NCI-H2196 (cell line): ENCODE data around the gene MAD2L1BP.

Experiments used
- DNase-seq: peaks from one replicate; lab custom pipeline; 2025; ENCODE audit not compliant: unreplicated experiment; lab: John Stamatoyannopoulos, UW

Gene MAD2L1BP

DNA sequence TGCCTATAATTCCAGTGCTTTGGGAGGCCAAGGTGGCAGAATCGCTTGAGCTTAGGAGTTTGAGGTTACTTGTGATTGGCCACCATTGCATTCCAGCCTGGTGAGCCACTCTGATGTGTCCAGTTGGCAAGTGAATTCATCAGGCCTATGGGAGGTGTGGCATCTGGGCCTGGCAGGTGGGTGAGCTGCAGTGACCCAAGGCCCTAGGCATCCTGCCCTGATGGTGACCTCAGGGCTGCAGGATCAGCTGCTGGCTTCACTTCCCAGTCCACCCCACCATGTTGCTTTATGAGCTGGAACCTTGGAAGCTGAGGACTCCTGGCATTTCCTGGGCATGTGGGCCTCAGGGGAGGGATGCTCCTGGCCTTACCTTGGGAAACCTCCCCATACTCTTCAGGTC, 29.7 kb downstream of the MAD2L1BP start:
- DNase-seq, result no peak

DNA sequence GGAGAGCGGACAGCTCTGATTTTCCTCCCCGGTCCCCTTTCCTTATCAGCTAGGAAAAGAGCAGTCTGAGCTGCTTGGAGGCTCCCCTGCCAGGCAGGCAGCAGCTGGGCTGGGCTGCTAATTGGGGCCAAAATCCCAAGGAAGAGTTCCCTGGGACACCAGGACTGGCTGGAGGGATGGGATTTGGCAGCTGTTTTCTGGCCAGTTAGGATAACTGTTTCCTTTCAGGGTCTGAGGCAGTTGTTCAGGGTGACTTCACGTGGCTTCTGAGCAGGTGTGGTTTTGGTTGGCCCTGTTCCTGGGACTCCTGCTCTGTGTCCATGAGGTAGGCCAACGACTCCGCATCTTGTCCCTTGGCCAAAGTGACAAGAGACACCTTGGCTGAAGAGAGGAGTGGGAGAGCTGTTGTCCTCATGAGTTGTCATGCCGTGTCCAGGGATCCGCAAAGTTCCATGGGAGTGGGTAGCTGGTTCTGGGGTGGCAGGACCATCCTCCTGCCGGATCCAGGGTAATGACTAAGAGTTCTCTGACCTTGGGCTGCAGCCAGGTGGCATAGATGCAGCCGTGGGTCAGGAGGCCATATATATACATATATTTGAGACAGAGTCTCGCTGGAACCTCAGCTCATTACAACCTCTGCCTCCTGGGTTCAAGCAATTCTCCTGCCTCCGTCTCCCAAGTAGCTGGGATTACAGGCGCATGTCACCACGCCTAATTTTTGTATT, 30.7 kb downstream of the MAD2L1BP start:
- no peak for DNase-seq

DNA sequence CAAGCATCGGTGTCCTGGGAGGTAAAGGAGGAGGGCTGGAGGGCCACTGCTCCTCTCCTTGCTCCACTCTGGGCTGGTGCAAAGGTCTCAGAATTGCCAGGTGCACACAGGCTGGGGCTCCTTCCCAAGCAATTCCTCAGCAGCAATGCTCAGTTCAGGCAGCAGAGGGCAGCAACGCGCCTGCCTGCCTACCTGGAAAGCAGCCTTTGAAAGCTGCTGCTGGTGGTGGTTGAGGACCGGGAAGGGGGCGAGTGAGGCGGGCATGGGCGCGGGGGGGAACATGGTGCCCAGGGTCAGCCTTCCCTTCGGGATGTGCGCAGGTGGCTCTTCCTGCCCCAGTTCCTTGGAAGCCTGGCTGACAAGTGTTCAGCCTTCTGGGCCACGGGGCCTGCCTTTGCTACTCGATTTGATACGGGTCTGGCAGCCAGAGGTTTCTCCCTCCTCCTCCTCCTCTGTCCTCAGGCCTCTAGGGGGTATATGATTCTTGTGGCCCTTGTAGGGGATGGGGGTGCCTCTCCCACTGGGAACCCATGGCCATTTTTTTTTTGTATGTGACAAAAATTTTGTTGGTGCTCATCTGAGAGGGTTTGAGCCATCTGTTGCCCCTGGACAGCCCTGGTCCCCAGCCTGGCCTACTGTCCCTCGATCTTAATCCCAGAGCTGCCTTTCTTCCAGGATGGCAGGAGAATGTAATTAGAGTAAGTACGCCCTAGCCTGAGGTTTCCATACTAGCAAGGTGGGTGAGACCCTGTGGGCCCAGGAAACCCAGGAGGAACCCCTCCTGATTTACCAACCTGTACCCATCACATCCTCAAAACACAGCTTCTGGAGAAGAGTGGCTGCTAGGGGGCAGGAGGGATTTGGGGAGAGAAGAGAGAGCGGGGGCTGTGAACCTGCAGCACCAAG, 31.9 kb downstream of the MAD2L1BP start:
- DNase-seq, result peak; percentile 84

DNA sequence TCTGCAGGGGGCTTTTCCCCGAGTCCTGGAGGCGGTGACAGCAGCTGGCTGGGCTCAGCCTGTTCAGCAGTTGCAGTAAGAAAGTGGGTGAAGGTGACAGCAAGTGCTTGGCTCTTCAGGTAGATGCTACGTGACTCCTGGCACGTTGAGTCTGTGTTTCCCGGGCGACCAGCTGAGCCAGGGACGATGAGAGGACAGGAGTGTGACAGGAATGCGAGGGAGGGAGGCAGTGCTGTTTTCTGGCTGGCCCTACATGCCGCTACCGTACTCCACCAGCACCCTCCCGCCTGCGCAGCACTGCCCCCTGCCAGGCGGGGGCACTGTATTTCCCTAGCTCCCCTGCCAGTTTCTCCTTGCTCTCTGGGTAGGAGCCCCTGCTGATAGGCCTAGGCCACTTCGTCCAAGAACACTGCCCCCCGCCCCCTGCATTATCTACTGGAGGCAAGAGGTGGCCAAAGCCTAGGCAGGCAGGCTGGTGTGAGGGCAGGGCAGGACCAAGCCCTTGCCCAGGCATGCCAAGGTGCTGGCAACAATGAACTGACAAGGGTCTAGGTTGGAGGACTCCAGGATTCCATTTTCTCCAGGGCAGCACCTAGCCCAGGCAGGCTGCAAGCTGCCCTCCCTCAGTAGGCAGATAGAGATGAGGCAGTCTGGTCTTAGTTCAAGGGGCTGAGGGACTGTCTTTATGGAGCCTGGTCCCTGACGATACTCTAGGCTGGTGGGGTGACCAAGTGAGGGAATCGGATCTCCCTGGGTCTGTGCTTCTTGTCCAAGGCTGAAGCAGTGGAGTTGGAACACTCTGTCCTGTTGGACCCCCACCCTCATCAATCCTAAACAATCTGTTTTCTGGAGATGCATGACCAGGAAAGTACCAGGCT, 32.8 kb downstream of the MAD2L1BP start:
- peak; percentile 46 for DNase-seq

DNA sequence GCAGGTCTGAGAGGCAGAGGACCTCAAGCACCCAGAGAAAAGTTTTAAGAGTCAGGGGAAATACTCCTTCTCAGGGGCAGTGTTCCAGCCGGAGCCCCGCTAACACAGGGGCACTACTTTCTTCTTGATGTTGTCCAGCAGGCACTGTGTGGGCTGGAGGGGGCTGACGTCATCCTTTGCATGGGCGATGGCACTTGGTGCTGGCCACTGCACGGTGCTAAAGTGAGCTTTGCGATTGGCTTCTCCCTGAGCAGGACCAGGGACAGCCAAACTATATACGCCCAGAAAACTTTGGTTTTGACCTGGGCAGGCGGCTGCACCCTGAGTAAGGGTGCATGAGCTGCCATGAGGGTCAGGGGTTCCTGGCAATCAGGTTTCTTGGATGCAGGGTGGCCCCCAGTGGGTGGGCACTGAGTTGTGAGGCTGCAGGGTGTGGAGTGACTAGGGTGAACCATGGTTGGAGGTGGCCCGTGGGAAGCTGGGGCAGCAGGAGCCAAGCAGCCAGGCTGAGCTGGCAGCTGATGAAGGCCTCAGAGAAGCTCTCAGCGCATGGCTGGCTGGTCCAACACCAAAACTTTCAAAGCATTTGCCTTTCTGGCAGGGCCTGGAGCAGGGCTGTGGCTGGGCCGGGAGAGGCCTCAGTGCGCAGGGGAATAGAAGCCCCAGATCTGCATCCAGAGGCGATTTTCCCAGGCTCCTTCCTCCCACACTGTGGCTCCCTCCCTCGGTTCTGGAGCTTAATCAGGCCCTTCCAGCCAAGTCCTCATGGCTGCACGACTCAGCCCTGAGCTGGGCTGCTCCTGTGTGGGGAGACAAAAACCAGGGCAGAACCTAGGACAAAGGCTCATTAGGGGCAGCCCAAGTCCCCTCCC, 33.6 kb downstream of the MAD2L1BP start:
- no peak for DNase-seq

DNA sequence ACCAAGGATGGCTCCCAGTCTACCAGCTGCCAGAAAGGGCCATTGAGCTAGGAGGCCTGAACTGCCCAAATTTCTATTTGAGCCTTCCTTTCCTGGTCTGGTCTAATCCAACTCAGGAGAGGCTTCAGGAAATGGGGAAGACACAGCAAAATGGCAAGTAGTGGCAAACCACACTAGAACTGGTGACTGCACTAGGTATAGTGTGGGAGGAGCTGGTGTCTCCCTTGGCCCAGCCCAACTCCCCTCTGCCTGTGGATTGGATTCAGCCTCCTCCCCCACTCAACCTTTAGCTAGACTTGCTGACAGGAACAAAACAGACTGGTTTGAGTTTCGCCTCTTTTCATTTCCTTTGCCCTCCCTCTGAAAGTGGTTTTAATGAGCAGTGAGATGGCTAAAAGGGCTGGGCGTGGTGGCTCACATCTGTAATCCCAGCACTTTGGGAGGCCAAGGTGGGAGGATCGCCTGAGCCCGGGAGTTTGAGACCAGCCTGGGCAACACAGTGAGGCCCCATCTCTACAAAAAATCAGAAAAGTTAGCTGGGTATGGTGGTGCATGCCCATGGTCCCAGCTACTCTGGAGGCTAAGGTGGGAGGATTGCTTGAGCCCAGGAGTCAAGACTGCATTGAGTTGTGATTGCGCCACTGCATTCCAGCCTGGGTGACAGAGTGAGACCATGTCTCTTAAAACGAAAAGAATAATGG, 34.4 kb downstream of the MAD2L1BP start:
- DNase-seq, result no peak

DNA sequence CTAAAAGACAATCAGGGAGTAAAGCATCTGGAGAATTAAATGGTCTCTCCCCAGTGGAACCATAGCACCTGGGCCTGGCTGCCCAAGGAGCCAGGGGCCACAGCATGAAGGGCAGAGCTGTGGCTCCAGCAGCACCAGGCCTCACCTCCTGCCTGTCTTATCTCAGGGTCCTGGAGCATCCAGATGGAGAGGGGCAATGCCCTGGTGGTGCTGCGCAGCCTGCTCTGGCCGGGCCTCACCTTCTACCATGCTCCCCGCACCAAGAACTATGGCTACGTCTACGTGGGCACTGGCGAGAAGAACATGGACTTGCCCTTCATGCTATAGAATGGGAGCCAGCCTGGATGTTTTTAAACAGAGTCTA, 35.0 kb downstream of the MAD2L1BP start:
- no peak for DNase-seq

DNA sequence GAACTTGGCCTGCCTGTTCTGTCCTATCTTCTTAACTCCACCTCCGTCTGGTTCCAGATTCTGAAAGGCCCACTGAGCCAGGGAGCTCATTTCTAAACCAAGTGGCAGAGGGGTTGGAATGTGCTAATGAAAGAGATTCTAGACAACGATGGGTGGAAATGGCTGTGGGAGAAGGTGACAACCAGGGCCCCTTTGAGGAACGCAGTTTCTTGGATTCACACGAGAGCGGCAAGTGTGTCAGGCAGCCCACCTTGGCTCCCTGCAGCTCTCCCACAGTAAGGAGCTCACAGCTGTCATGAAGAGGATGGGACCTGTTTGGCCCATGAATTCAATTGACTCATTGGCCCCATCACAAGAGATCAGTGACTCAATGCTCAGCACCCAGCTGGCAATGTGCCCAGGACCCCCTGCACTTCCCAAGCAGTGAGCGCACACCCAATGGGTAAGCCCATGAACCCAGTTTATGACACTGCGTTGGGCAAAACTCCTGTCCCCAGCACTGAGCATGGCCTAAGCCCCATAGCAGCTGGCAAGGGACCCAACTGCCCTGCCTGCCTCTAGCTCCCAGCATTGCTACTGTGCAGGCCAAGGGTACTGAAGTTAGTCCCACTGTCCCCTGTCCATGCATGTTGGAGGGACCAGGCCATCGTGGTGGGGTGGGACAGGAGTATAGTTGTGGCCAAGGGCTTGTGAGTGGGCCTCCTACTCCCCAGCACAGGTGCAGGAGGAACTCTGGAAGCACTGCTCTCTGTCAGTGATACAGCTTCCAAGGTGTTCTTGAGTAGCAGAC, 35.6 kb downstream of the MAD2L1BP start:
- DNase-seq, result no peak

DNA sequence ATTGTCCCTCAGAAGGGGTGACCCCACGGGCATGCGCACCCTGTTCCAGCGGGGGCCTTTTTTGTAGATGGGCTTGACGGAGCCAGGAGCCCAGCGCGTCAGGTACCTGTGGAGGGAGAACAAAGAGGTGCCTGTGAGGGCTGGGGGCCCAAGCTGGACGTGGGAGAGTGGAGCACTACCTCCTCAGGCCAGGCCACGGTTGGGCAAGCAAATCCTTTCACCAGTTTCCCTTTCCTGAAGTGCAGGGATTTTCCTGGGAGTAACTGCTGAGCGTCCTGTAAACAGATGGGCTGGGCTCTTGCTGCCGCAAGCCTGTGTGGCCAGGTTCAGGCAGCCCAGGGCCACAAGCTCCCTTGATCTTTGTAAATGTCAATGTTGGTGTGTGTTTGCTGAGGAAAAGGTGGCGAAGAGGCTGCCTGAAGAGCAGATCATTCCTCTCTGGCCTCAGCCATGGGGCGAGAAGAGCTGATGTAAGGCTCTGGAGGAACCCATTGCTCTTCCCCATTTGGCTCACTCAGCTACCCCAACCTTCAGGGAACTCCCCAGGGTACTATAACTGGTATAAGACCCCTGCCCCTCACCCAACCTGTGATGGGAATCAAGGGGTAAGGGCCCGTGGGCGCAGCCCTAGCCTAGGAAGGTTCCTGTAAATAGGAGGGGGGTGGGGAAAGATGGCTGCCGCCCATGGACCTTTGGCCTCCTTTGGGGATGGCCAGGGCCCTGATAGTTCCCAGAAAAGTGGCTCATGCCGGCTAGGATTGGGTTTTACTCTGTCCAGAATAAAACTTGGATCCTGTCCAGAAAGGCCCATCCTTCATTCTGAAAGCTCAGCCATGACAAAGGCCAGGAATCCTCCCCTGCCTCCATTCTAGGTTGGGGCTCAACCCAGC, 36.4 kb downstream of the MAD2L1BP start:
- no peak for DNase-seq

DNA sequence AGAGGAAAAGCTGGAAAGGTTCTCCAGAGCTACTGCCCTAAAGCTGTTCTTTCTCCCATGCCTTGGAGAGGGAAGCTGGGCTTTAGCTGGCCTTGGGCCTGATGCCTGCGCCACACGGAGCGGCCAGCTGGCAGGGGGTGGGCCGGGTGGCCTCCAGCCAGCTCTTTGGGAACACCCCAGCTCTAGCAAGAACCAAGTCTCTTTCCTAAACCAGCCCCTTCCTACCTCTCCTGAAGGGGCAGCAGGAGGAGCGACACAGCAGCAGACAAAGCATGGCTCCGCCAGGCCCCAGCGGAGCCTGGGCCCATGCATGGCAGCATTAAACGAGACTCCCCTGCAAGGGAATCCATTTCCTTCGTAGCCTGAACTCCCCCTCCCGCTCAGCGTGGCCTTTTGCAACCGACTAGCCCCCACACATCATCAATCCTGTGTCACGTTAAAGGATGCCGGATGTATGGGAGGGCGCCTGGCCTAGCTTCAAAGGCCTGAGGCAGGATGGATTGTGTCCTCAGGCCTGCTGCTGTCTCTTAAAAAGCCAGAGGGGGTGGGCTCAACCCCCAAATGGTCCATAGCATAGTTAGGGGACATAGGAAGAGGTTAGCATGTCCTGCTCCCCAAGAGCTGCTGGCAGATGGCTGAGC, 37.9 kb downstream of the MAD2L1BP start:
- DNase-seq, result no peak

DNA sequence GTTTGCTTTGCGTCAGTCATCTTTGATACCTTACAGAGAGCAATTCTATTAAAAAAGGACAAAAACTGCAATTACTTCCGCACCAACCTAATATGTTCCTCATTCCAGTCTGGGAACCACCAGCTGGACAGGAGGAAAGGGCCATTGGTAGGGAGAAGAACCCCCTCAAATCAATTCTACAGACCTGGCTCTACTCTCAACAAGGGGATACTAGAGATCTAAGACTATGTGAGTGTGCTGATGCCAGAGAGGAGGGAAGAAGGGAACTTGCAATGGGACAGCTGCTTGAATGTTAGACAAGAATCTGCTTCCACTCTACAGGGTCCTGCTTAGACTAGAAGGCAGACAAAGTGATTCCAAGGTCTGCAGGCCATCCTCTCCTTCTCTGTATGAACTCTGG, 38.7 kb downstream of the MAD2L1BP start:
- DNase-seq, result no peak

DNA sequence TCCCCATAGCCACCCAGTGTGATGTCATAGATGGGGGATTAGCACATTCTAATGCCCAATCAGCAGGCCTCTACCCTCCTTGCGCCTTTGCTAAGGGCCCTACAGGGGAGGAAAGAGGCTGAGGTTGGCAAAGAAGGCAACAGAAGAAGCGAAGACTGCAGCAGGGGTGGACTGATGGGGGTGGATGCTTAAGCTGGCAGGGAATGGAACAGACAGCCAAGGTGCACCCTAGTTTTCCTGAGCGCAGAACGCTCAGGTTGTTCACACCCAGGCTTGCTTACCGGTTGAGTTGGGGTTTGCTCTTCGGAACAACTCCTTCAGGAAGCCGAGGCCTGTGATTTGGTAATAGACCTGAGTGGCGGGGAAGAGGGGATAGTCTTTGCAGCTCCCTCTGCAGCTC, 39.3 kb downstream of the MAD2L1BP start:
- DNase-seq, result no peak

DNA sequence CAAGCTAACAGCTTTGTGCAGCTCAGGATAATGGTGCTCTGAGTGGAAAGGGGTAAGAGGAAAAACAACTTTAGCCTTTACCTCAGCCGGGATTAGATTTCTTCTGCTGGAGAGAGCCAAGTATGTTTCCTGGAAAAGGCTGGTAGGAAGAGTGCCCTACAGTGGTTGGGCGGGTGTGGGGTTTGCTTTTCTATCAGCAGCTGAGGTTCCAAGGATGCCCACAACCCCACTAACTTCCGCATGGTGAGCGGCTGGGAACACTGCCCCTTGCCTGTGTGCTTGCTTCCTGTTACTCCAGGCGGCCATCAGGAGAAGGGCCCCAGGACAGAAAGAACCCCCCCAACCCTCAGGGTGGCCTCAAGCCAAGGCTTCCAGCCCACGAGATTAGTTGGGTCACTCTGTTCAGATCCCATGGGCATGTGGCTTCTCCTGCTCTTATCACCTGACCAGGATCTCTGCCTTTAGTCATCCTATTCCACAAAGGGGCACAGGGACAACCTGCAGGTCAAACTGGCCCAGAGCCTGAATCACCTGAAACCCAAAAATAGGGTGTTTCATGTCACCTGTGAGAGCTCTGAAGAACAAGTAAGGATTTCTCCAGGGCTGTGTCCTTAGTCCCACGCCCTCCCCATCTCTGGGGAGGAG, 41.4 kb downstream of the MAD2L1BP start:
- DNase-seq, result no peak

DNA sequence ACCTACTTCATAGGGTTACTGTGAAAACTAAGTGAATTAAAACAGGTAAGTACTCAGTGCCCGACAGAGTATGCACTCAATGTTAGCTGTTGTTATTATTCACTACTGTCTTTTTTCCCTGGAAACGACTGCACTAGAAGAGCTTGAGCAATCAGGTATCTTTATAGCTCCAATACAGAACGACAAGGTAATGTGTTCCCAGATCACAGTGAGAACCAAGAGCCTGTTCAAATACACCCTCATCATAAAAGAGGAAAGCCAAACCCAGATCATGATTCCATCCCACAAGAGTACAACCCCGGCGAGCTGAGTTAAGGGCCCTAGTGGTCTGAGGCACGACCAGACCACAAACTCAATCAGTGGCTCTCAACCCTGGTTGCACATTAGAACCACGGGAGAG, 42.1 kb downstream of the MAD2L1BP start:
- DNase-seq, result no peak

DNA sequence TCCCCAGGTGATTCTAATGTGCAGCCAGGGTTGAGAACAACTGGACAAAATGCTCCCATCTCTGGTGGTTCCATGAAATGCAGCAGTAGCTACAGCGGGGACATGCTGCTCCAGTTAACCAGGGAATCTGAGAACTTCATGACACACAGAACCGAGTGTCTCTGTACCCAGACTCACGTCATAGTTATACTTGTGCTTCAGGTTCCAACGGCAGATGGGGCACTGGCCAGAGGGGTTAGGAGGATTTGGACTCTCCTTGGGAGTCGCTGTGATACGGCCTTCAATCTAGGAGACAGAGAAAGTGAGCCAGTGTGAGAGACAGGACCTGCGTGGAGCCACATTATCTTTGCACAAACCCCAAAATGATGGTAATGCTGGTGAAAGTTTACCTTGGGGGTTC, 42.7 kb downstream of the MAD2L1BP start:
- DNase-seq, result no peak

DNA sequence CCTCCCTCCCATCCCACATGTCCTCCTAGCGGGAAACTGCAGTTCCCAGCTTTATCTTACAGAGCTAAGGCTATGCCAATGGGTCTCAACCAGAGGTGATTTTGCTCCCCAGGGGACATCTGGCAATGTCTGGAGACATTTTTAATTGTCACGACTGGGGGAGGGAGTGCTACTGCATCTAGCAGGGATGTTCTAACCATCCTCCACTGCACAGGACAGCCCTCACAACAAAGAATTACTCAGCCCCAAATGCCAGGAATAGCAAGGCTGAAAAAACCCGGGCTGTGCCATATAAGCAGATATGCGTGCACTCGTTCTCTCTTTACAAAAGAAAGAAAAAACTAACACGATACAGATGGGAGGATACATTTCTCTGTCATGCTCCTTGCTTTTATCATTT, 43.4 kb downstream of the MAD2L1BP start:
- DNase-seq, result no peak
